ENCODE data around the gene SALL2. TPM values are rescaled to one million over a fixed set of nuclear protein-coding genes. Genes with fewer than 3 reads are reported as not detected.
A peak's percentile ranks its signal among the peaks of the same experiment; 100 is the strongest.

SALL2 gene
- polyA plus RNA-seq, 1 of the 3 experiments (the other 2 are of a cell fraction), result 9.1 TPM

DNA sequence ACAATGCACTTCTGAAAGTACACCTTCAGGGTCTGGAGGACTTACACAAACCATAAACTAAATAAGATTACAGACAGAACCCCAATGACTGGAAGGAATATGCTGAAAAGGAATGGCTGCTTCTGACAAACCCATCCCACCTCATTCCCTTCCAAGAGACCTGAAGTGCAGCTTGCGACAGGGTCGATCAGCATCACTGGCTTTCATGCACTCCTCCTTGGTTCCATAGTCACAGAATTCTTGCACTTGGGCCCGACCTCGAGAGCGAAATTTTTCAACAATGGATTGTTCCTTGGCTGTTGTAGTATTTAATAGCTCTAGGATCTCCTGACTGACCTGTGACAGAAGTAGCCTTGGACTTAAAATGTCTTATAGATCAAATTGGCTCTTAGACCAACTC is 24.6 kb downstream of the SALL2 start:
- DNase-seq, result no peak
- 86% methylated on average over 5 of the region's 5 CpGs for WGBS (ENCODE audit: low lambda C conversion rate)
- Histone ChIP-seq H3K36me3 (replicated peaks in 1 of 2; ENCODE audit: control insufficient read depth in 1 of 2, insufficient read depth in 2 of 2, low read length in 1 of 2) (peaks cover 62 to 73% of the 10 kb centered on the region in 2 experiments), H3K79me2 (ENCODE audit: insufficient read depth) (peaks cover 31% of the 10 kb centered on the region), H3K4me3 (ENCODE audit: low read depth in 2 of 2, low read length in 1 of 2) (no peak overlapping the region), H3K27ac (ENCODE audit: low read depth in 2 of 2, low read length in 1 of 2) (no peak overlapping the region), H3K9ac (no peak overlapping the region), H3K9me2 (no peaks in the 10 kb centered on the region), H3F3A (replicated peaks; ENCODE audit: insufficient read depth) (peaks cover 34% of the 10 kb centered on the region), H3K9me3 (no peaks in the 10 kb centered on the region), H2AFZ (ENCODE audit: low read depth) (no peak overlapping the region), H3K4me1 (ENCODE audit: control insufficient read depth in 1 of 2, insufficient read depth in 2 of 2, low read depth in 1 of 2, low read length in 1 of 2) (peaks cover 0 to 10% of the 10 kb centered on the region in 2 experiments; a peak in 2 of 4 replicates), H3K27me3 (ENCODE audit: insufficient read depth) (no peaks in the 10 kb centered on the region), H4K20me1 (ENCODE audit: insufficient read depth) (no peaks in the 10 kb centered on the region), H3K4me2 (no peak overlapping the region)
- ChIA-PET POLR2A (interaction anchor here (1.4 kb wide), 1 partner anchor 10 kb away, joined by 11 read pairs; the partner anchor contains the start of gene METTL3), CTCF (interaction anchor here (1.0 to 6.6 kb wide), 3 partner anchors 14 to 57 kb away, joined by 3 to 40 read pairs (median 3); partner anchors contain the start of genes RAB2B and TOX4)
- TF ChIP-seq RXRA (IDR thresholded peaks at IDR 0.05; ENCODE audit: borderline replicate concordance, low read depth), result no peak
- TF ChIP-seq, protein P1, sequence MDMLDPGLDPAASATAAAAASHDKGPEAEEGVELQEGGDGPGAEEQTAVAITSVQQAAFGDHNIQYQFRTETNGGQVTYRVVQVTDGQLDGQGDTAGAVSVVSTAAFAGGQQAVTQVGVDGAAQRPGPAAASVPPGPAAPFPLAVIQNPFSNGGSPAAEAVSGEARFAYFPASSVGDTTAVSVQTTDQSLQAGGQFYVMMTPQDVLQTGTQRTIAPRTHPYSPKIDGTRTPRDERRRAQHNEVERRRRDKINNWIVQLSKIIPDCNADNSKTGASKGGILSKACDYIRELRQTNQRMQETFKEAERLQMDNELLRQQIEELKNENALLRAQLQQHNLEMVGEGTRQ (IDR thresholded peaks at IDR 0.05; ENCODE audit: borderline replicate concordance, low read depth, low read length), result no peak
- no peak for TF ChIP-seq RAD21 (IDR thresholded peaks at IDR 0.05; ENCODE audit: low read length)
- TF ChIP-seq, protein P2, sequence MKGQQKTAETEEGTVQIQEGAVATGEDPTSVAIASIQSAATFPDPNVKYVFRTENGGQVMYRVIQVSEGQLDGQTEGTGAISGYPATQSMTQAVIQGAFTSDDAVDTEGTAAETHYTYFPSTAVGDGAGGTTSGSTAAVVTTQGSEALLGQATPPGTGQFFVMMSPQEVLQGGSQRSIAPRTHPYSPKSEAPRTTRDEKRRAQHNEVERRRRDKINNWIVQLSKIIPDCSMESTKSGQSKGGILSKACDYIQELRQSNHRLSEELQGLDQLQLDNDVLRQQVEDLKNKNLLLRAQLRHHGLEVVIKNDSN (IDR thresholded peaks at IDR 0.05; ENCODE audit: borderline replicate concordance, low read depth), result no peak
- TF ChIP-seq RFX5 (IDR thresholded peaks at IDR 0.05; ENCODE audit: low read length), result no peak

DNA sequence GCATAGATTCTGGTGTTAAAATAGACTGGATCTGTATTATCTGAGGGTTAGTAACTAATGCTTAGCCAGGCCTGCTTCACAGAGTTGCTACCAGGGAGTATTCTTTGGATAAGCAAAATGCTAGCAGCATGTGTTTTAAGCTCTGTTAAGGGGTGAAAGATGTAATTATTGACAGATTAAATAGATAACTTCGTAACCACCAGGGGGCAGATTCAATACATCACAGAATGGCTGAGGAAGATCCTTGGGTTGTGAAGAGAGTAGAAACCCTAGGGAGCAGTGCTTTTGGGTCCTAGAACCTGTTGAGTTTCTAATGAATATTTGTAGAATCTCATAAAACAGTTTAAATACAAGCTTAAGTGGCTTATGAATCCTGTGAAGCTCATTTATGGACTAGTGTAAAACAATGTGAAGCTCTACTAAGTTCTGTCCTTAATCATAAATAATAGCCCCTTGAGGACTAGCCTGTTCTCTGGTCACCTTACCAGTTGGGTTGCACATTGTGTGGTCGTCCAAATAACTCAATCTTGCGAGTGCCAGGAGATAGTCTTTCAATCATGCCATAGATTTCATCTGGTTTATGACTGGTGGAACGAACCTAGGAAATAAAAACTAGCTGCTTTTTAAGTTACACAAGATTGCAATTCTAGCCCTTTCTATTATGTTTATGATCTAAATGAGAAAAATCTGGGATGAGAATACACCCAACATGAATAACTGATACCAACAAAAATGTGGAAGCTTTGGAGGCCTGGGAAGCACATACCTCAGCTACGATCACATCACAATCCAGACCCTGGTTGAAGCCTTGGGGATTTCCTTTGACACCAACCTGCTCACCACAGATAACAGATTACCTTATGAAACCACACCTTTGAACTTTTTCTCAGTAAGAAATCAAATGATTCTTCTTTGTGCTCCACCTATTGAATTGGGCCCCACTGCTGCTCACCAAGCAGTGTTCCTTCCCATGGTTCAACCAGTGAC is 27.3 kb downstream of the SALL2 start:
- H2AFZ ChIP-seq (ENCODE audit: low read depth), result no peak overlapping the region
- H3F3A ChIP-seq (replicated peaks; ENCODE audit: insufficient read depth), result peaks cover 33% of the 10 kb centered on the region
- no peak overlapping the region for H3K4me3 ChIP-seq (ENCODE audit: low read depth in 2 of 2, low read length in 1 of 2)
- H3K4me2 ChIP-seq, result no peak overlapping the region
- ChIA-PET CTCF (interaction anchor here (0.7 to 6.6 kb wide), 24 partner anchors 8 to 86 kb away, joined by 3 to 49 read pairs (median 7); partner anchors contain the start of genes METTL3, RAB2B, SALL2 and TOX4), POLR2A (interaction anchor here (1.2 to 1.8 kb wide), 2 partner anchors 12 to 55 kb away, joined by 3 to 12 read pairs; partner anchors contain the start of gene METTL3)
- H4K20me1 ChIP-seq (ENCODE audit: insufficient read depth), result no peaks in the 10 kb centered on the region
- H3K36me3 ChIP-seq (replicated peaks in 1 of 2; ENCODE audit: control insufficient read depth in 1 of 2, insufficient read depth in 2 of 2, low read length in 1 of 2), result peaks cover 75 to 83% of the 10 kb centered on the region in 2 experiments
- H3K79me2 ChIP-seq (ENCODE audit: insufficient read depth), result peaks cover 7% of the 10 kb centered on the region; the same call in 1 of the 2 replicates
- peak overlapping the region; percentile 25 to 48; a peak in 3 of 4 replicates for H3K27ac ChIP-seq (ENCODE audit: low read depth in 2 of 2, low read length in 1 of 2)
- H3K9me3 ChIP-seq, result no peaks in the 10 kb centered on the region
- WGBS (ENCODE audit: low lambda C conversion rate), result 72% methylated on average over 5 of the region's 5 CpGs
- no peaks in the 10 kb centered on the region for H3K9me2 ChIP-seq
- DNase-seq, result peak; percentile 51
- peaks cover 6 to 10% of the 10 kb centered on the region in 2 experiments; a peak in 2 of 4 replicates for H3K4me1 ChIP-seq (ENCODE audit: control insufficient read depth in 1 of 2, insufficient read depth in 2 of 2, low read depth in 1 of 2, low read length in 1 of 2)
- no peak overlapping the region for H3K9ac ChIP-seq
- TF ChIP-seq POLR2AphosphoS5 (IDR thresholded peaks at IDR 0.05; ENCODE audit: low read depth, low read length), result no peak
- TF ChIP-seq SMC3 (IDR thresholded peaks at IDR 0.05; ENCODE audit: low read depth, low read length), result peak; percentile 49; the same call in 1 of the 2 replicates
- TF ChIP-seq, protein P1 (IDR thresholded peaks at IDR 0.05; ENCODE audit: borderline replicate concordance, low read depth, low read length), result no peak
- TF ChIP-seq TCF12 (IDR thresholded peaks at IDR 0.05), result no peak
- TF ChIP-seq MXI1 (IDR thresholded peaks at IDR 0.05; ENCODE audit: low read depth, low read length), result no peak
- peak; percentile 63 for TF ChIP-seq RAD21 (IDR thresholded peaks at IDR 0.05; ENCODE audit: low read length)
- 0 out of 2 replicates have a peak, but pooled peaks have one; percentile 23 for TF ChIP-seq GATA2 (CRISPR knock-in tag; IDR thresholded peaks at IDR 0.05)
- TF ChIP-seq FOXM1 (IDR thresholded peaks at IDR 0.05; ENCODE audit: low read depth), result no peak
- TF ChIP-seq, protein P3, sequence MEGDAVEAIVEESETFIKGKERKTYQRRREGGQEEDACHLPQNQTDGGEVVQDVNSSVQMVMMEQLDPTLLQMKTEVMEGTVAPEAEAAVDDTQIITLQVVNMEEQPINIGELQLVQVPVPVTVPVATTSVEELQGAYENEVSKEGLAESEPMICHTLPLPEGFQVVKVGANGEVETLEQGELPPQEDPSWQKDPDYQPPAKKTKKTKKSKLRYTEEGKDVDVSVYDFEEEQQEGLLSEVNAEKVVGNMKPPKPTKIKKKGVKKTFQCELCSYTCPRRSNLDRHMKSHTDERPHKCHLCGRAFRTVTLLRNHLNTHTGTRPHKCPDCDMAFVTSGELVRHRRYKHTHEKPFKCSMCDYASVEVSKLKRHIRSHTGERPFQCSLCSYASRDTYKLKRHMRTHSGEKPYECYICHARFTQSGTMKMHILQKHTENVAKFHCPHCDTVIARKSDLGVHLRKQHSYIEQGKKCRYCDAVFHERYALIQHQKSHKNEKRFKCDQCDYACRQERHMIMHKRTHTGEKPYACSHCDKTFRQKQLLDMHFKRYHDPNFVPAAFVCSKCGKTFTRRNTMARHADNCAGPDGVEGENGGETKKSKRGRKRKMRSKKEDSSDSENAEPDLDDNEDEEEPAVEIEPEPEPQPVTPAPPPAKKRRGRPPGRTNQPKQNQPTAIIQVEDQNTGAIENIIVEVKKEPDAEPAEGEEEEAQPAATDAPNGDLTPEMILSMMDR (IDR thresholded peaks at IDR 0.05), result peak; percentile 71
- TF ChIP-seq JUND (IDR thresholded peaks at IDR 0.05), result no peak
- no peaks in the 10 kb centered on the region for H3K27me3 ChIP-seq (ENCODE audit: insufficient read depth)

All from SK-N-SH (cell line).